PC-9 (cell line): Measurements from ENCODE around the gene RAB39A.

ENCODE experiments used
- EZH2 ChIP-seq: fragments of 200-600 bp; sonication (generic); IDR thresholded peaks from 2 replicates; pipeline ENCODE4 v1.8.0; 2017; ENCODE audit warnings: antibody characterized with exemption, low read depth
- TF ChIP-seq, protein P1 (sequence below): fragments of 200-600 bp; sonication (generic); conservative IDR thresholded peaks from 2 replicates; pipeline ENCODE4 v1.6.1; 2017; ENCODE audit warnings: mixed run types, antibody characterized with exemption, mild to moderate bottlenecking, moderate library complexity

DNA sequence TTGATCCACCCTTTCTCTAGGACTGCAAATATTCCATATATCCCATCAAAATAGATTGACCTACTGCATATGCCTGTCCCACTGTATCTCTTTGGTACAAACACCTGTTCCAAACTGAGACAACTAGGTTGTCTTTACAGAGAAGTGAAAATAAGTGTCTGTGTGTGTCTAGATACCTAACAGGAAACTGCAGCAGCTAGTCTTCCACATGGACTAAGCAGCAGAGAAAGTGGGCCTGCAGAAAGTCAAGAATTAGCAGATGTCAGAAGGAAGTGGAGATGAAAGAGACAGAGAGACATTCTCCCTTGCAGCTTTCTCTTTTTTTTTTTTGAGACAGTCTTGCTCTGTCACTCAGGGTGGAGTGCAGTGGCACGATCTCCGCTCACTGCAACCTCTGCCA, 3.9 kb upstream of the RAB39A start:
- TF ChIP-seq, protein P1, sequence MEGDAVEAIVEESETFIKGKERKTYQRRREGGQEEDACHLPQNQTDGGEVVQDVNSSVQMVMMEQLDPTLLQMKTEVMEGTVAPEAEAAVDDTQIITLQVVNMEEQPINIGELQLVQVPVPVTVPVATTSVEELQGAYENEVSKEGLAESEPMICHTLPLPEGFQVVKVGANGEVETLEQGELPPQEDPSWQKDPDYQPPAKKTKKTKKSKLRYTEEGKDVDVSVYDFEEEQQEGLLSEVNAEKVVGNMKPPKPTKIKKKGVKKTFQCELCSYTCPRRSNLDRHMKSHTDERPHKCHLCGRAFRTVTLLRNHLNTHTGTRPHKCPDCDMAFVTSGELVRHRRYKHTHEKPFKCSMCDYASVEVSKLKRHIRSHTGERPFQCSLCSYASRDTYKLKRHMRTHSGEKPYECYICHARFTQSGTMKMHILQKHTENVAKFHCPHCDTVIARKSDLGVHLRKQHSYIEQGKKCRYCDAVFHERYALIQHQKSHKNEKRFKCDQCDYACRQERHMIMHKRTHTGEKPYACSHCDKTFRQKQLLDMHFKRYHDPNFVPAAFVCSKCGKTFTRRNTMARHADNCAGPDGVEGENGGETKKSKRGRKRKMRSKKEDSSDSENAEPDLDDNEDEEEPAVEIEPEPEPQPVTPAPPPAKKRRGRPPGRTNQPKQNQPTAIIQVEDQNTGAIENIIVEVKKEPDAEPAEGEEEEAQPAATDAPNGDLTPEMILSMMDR = no peak
- TF ChIP-seq EZH2 = no peak
